A549 (cell line): ENCODE results near the gene IGFBP4.

Experiments used
- JUN ChIP-seq, 2 experiments: fragments of >200 bp; sonication (Bioruptor Twin); formaldehyde crosslinking; IDR thresholded peaks; 2 replicates in 1 of 2; 3 replicates in 1 of 2; pipeline ENCODE4 v1.6.1; 2016 to 2017
- POLR2A ChIP-seq: IDR thresholded peaks from 2 replicates; pipeline ENCODE4 v1.6.1; 2012; ENCODE audit warnings: mild to moderate bottlenecking, low read length
- TP53 ChIP-seq: fragments of 250-450 bp; sonication (Bioruptor Pico); IDR thresholded peaks from 2 replicates; pipeline ENCODE4 v1.5.0; 2021; ENCODE audit warnings: mild to moderate bottlenecking, moderate library complexity
- TF ChIP-seq, protein P1 (sequence below): fragments of >200 bp; sonication (Bioruptor Twin); formaldehyde crosslinking; IDR thresholded peaks from 3 replicates; pipeline ENCODE4 v1.5.1; 2016

DNA sequence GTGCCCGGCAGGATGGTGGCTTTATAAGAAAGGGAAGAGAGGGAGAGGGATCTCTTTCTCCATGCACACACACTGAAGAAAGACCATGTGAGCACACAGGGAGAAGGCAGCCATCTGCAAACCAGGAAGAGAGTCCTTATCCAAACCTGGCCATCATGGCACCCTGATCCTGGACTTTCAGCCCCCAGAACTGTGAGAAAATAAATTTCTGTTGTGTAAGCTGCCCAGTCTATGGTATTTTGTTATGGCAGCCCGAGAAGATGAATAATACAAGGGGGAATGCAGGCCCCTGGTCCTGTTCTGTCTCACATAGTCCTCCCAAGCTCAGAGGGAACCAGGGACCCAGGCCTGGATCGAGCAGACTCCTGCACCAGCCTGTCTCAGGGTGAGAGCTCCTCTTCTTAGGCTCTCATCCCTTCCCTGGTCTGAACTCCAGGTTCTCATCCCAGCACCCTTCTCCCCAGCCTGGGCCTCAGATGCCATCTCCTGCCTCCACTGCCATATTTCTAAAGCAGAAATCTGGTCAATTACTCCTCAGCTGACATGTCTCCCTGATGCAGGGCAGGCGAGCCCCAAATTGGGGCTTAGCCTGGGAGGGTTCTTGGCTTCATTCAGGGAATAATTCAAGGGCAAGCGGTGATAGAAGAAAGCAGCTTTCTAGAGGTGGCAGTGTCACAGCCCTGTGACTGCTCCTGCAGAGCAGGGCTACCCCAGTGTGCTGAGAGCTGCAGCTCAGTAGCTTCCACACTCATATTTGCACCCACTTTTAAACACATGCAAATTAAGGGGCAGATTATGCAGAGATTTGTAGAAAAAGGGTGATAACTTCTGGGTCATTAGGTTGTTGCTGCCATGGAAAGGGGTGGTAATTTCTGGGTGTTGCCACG, 28.8 kb downstream of the IGFBP4 start:
- TF ChIP-seq TP53 (CRISPR knock-in tag): peak; percentile 93; the same call in 1 of the 2 replicates
- TF ChIP-seq, protein P1, sequence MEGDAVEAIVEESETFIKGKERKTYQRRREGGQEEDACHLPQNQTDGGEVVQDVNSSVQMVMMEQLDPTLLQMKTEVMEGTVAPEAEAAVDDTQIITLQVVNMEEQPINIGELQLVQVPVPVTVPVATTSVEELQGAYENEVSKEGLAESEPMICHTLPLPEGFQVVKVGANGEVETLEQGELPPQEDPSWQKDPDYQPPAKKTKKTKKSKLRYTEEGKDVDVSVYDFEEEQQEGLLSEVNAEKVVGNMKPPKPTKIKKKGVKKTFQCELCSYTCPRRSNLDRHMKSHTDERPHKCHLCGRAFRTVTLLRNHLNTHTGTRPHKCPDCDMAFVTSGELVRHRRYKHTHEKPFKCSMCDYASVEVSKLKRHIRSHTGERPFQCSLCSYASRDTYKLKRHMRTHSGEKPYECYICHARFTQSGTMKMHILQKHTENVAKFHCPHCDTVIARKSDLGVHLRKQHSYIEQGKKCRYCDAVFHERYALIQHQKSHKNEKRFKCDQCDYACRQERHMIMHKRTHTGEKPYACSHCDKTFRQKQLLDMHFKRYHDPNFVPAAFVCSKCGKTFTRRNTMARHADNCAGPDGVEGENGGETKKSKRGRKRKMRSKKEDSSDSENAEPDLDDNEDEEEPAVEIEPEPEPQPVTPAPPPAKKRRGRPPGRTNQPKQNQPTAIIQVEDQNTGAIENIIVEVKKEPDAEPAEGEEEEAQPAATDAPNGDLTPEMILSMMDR: no peak
- TF ChIP-seq POLR2A: no peak
- TF ChIP-seq JUN (IDR thresholded peaks at IDR 0.05): peak in 1 of 2 experiments; percentile 28; a peak in 1 of 5 replicates
